ENCODE measurements around the gene EIF3J.
A peak's percentile ranks its signal among the peaks of the same experiment; 100 is the strongest.

EIF3J gene

GRCh38 chr15:44495562-44495961 is 41.4 kb upstream of the EIF3J start:
- ATAC-seq (ENCODE audit: low read depth) (no peak), DNase-seq (ENCODE audit: low spot score) (no peak)
- no peak overlapping the region for H3K4me3 ChIP-seq (ENCODE audit: severe bottlenecking)
- no peak overlapping the region for H3K27ac ChIP-seq (ENCODE audit: poor library complexity, severe bottlenecking)
- H3K9me3 ChIP-seq (ENCODE audit: severe bottlenecking) = no peaks in the 10 kb centered on the region
- no peak for TF ChIP-seq CTCF (IDR thresholded peaks at IDR 0.05; ENCODE audit: poor library complexity, severe bottlenecking)
- no peaks in the 10 kb centered on the region for H3K27me3 ChIP-seq (ENCODE audit: insufficient read depth, poor library complexity, severe bottlenecking)
- H3K4me1 ChIP-seq (ENCODE audit: insufficient read depth, poor library complexity, severe bottlenecking) = peaks cover 1% of the 10 kb centered on the region
- H3K36me3 ChIP-seq (ENCODE audit: low read depth) = peaks cover 86% of the 10 kb centered on the region

- peaks cover 97% of the 10 kb centered on the region for H3K36me3 ChIP-seq (ENCODE audit: low read depth)
Measured at GRCh38 chr15:44500555-44500954, 36.4 kb upstream of the EIF3J start.

GRCh38 chr15:44501768-44502366 is 35.1 kb upstream of the EIF3J start:
- H3K27ac ChIP-seq (ENCODE audit: poor library complexity, severe bottlenecking) = no peak overlapping the region
- ATAC-seq (ENCODE audit: low read depth) (peak; percentile 83), DNase-seq (ENCODE audit: low spot score) (no peak)
- H3K27me3 ChIP-seq (ENCODE audit: insufficient read depth, poor library complexity, severe bottlenecking) = no peaks in the 10 kb centered on the region
- H3K4me3 ChIP-seq (ENCODE audit: severe bottlenecking) = no peak overlapping the region
- peaks cover 84% of the 10 kb centered on the region for H3K36me3 ChIP-seq (ENCODE audit: low read depth)
- H3K4me1 ChIP-seq (ENCODE audit: insufficient read depth, poor library complexity, severe bottlenecking) = no peaks in the 10 kb centered on the region
- no peaks in the 10 kb centered on the region for H3K9me3 ChIP-seq (ENCODE audit: severe bottlenecking)
- TF ChIP-seq CTCF (IDR thresholded peaks at IDR 0.05; ENCODE audit: poor library complexity, severe bottlenecking) = peak; percentile 98

More at GRCh38 chr15:44500555-44500954, 36.4 kb upstream of the EIF3J start:
- ATAC-seq (ENCODE audit: low read depth) (no peak), DNase-seq (ENCODE audit: low spot score) (no peak)
- H3K9me3 ChIP-seq (ENCODE audit: severe bottlenecking) = no peaks in the 10 kb centered on the region
- TF ChIP-seq CTCF (IDR thresholded peaks at IDR 0.05; ENCODE audit: poor library complexity, severe bottlenecking) = no peak
- no peaks in the 10 kb centered on the region for H3K4me1 ChIP-seq (ENCODE audit: insufficient read depth, poor library complexity, severe bottlenecking)
- H3K4me3 ChIP-seq (ENCODE audit: severe bottlenecking) = no peak overlapping the region
- H3K27ac ChIP-seq (ENCODE audit: poor library complexity, severe bottlenecking) = no peak overlapping the region
- H3K27me3 ChIP-seq (ENCODE audit: insufficient read depth, poor library complexity, severe bottlenecking) = no peaks in the 10 kb centered on the region

- H3K36me3 ChIP-seq (ENCODE audit: low read depth) = peaks cover 80% of the 10 kb centered on the region
- DNase-seq (ENCODE audit: low spot score) (no peak), ATAC-seq (ENCODE audit: low read depth) (no peak)
- no peaks in the 10 kb centered on the region for H3K9me3 ChIP-seq (ENCODE audit: severe bottlenecking)
- H3K4me1 ChIP-seq (ENCODE audit: insufficient read depth, poor library complexity, severe bottlenecking) = no peaks in the 10 kb centered on the region
- no peak overlapping the region for H3K4me3 ChIP-seq (ENCODE audit: severe bottlenecking)
- H3K27me3 ChIP-seq (ENCODE audit: insufficient read depth, poor library complexity, severe bottlenecking) = no peaks in the 10 kb centered on the region
- H3K27ac ChIP-seq (ENCODE audit: poor library complexity, severe bottlenecking) = no peak overlapping the region
- TF ChIP-seq CTCF (IDR thresholded peaks at IDR 0.05; ENCODE audit: poor library complexity, severe bottlenecking) = no peak
Measured at GRCh38 chr15:44516436-44516835, 20.5 kb upstream of the EIF3J start.

GRCh38 chr15:44519537-44519936 is 17.4 kb upstream of the EIF3J start:
- Histone ChIP-seq H3K4me3 (ENCODE audit: severe bottlenecking) (no peak overlapping the region), H3K27me3 (ENCODE audit: insufficient read depth, poor library complexity, severe bottlenecking) (no peaks in the 10 kb centered on the region), H3K9me3 (ENCODE audit: severe bottlenecking) (no peaks in the 10 kb centered on the region), H3K27ac (ENCODE audit: poor library complexity, severe bottlenecking) (no peak overlapping the region), H3K36me3 (ENCODE audit: low read depth) (peaks cover 94% of the 10 kb centered on the region), H3K4me1 (ENCODE audit: insufficient read depth, poor library complexity, severe bottlenecking) (no peaks in the 10 kb centered on the region)
- DNase-seq (ENCODE audit: low spot score) = no peak
- no peak for TF ChIP-seq CTCF (IDR thresholded peaks at IDR 0.05; ENCODE audit: poor library complexity, severe bottlenecking)
- ATAC-seq (ENCODE audit: low read depth) = no peak
